Keratinocyte (primary cell): ENCODE results near the gene NAA40.

Experiments
- CTCF ChIP-seq, 3 experiments: IDR thresholded peaks in 1 of 3; conservative IDR thresholded peaks in 1 of 3; optimal IDR thresholded peaks in 1 of 3; 2 replicates in 2 of 3; 3 replicates in 1 of 3; pipeline versions ENCODE3 to v1.5.1; 2011; ENCODE audit warnings: low read length in 3 of 3, mild to moderate bottlenecking in 3 of 3, moderate library complexity in 2 of 3, control low read depth in 1 of 3, inconsistent platforms in 1 of 3; ENCODE audit not compliant: insufficient read depth in 2 of 3; ENCODE audit errors: extremely low read depth in 1 of 3
- EZH2 ChIP-seq: IDR thresholded peaks from one replicate; pipeline ENCODE4 v1.6.1; 2012; ENCODE audit warnings: inconsistent platforms, mild to moderate bottlenecking, low read length, moderate library complexity

GRCh38 chr11:63991558-63991957 lies 52.8 kb downstream of the NAA40 start:
- TF ChIP-seq CTCF (optimal IDR thresholded peaks at IDR 0.05 in 1 of 3, IDR thresholded peaks at IDR 0.05 in 1 of 3, conservative IDR thresholded peaks at IDR 0.05 in 1 of 3; ENCODE audit: extremely low read depth in 1 of 3, insufficient read depth in 2 of 3, low read length in 3 of 3): no peak
- TF ChIP-seq EZH2: no peak
